Panc1 (cell line): ENCODE measurements around the gene ZRANB1. TPM values are rescaled to one million over a fixed set of nuclear protein-coding genes. Genes with fewer than 3 reads are reported as not detected.

Experiments
- ATAC-seq: fragments of 200-7000 bp; cut with Tn5 transposase; 2 replicates; pipeline ENCODE4 v1.9.1; 2020; ENCODE audit warnings: mild to moderate bottlenecking, moderate library complexity
- BruUV-seq: library from RNA; stranded (reverse); fragments of 400-500 nt; replicated peaks from 2 replicates; lab custom pipeline; 2021; lab: Mats Ljungman, UMichigan
- CTCF ChIA-PET: fragments of 300-600 bp; sonication (Branson Sonifier 250); formaldehyde crosslinking; loops from one replicate; lab custom pipeline; 2022; ENCODE audit warnings: antibody characterized with exemption; lab: Charles Lee
- POLR2A ChIA-PET: fragments of 300-600 bp; sonication (Branson Sonifier 250); formaldehyde crosslinking; loops from one replicate; lab custom pipeline; 2022; ENCODE audit warnings: antibody characterized with exemption; lab: Charles Lee
- DNase-seq: peaks from one replicate; pipeline ENCODE4 v3.0.0-alpha.2; 2010; ENCODE audit warnings: low read depth, low spot score
- H3K27ac ChIP-seq: 2 replicates; pipeline ENCODE4 v1.5.1; 2011; ENCODE audit warnings: mild to moderate bottlenecking, low read length, inconsistent platforms
- H3K27me3 ChIP-seq: fragments of 200-500 bp; sonication (Bioruptor generic); 2 replicates; pipeline ENCODE4 v1.6.0; 2014; ENCODE audit warnings: low read length, inconsistent platforms; ENCODE audit not compliant: control insufficient read depth, insufficient read depth
- H3K36me3 ChIP-seq: fragments of 200-500 bp; sonication (Bioruptor generic); 2 replicates; pipeline ENCODE4 v1.5.1; 2014; ENCODE audit warnings: inconsistent platforms, mild to moderate bottlenecking, low read length, moderate library complexity; ENCODE audit not compliant: control insufficient read depth, insufficient read depth
- H3K4me1 ChIP-seq: 2 replicates; pipeline ENCODE4 v1.5.1; 2011; ENCODE audit warnings: inconsistent platforms, mild to moderate bottlenecking, low read length, moderate library complexity; ENCODE audit not compliant: control insufficient read depth, insufficient read depth
- H3K4me3 ChIP-seq, 2 experiments: 2 replicates each; pipeline ENCODE4 v1.5.1; 2011 to 2012; ENCODE audit warnings: low read depth in 2 of 2, low read length in 2 of 2, mild to moderate bottlenecking in 2 of 2, inconsistent platforms in 1 of 2, moderate library complexity in 1 of 2
- H3K9me3 ChIP-seq: fragments of 200-500 bp; sonication (Bioruptor generic); 2 replicates; pipeline ENCODE4 v1.5.1; 2014; ENCODE audit warnings: low read depth, mild to moderate bottlenecking, inconsistent platforms, low read length, moderate library complexity; ENCODE audit not compliant: control insufficient read depth, insufficient read depth
- POLR2AphosphoS5 ChIP-seq: IDR thresholded peaks from 2 replicates; pipeline ENCODE4 v1.6.1; 2012; ENCODE audit warnings: mild to moderate bottlenecking, low read depth, low read length, moderate library complexity
- SIN3A ChIP-seq: IDR thresholded peaks from 2 replicates; pipeline ENCODE4 v1.6.1; 2012; ENCODE audit warnings: low read depth, mild to moderate bottlenecking, low read length, moderate library complexity, borderline replicate concordance; ENCODE audit not compliant: insufficient read depth
- TCF7L2 ChIP-seq: IDR thresholded peaks from 2 replicates; pipeline ENCODE4 v1.6.1; 2011; ENCODE audit warnings: mild to moderate bottlenecking, low read depth, low read length, inconsistent platforms
- in situ Hi-C: cut with HindIII; loops from 2 replicates; pipeline ENCODE4 v1.10.0; 2016; ENCODE audit warnings: low sequenced_read_pairs, low pct_unique_long_range_greater_than_20kb
- intact Hi-C: fragments of 100-400 bp; cut with micrococcal nuclease; formaldehyde crosslinking; loops from one replicate; pipeline ENCODE4 v1.10.0; 2022; ENCODE audit not compliant: unreplicated experiment
- total RNA-seq: library from RNA; stranded (reverse); gene quantifications from one replicate; pipeline ENCODE4 v1.2.1, GENCODE V29; 2021; ENCODE audit not compliant: unreplicated experiment
- TF ChIP-seq, protein P1 (sequence below), 2 experiments: IDR thresholded peaks; 2 replicates each; pipeline ENCODE4 v1.6.1; 2011 to 2012; ENCODE audit warnings: low read depth in 2 of 2, control low read depth in 1 of 2, low read length in 1 of 2, mild to moderate bottlenecking in 1 of 2, moderate library complexity in 1 of 2; ENCODE audit not compliant: insufficient read depth in 1 of 2
- TF ChIP-seq, protein P2 (sequence below): fragments of 450-650 bp; IDR thresholded peaks from 2 replicates; pipeline ENCODE4 v1.5.1; 2017; ENCODE audit warnings: mild to moderate bottlenecking

ZRANB1 gene
- total RNA-seq, 1 experiment from 2014 or later = 23.2 TPM

DNA sequence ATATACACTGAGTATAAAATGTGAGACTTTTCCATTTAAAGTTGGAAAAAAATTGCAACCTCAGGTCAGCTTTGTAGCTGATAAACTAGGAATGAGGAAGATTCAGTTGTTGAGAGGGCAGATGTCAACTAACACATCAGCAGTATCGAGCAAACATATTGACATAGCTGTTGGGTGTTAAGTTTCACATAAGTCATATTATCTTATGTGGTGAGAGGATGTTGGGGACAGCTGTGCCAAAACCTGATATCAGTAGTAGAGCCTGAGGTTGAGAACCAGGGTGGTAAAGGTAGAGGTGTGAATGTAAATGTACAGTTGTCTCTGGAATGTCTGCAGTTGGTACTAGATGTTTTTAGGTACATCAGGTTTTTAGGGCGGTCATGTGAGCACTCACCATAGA, 5.0 kb downstream of the ZRANB1 start:
- intact Hi-C loops = no loop called here
- no peak overlapping the region for H3K27ac ChIP-seq
- in situ Hi-C loops = no loop called here
- TF ChIP-seq, protein P1, sequence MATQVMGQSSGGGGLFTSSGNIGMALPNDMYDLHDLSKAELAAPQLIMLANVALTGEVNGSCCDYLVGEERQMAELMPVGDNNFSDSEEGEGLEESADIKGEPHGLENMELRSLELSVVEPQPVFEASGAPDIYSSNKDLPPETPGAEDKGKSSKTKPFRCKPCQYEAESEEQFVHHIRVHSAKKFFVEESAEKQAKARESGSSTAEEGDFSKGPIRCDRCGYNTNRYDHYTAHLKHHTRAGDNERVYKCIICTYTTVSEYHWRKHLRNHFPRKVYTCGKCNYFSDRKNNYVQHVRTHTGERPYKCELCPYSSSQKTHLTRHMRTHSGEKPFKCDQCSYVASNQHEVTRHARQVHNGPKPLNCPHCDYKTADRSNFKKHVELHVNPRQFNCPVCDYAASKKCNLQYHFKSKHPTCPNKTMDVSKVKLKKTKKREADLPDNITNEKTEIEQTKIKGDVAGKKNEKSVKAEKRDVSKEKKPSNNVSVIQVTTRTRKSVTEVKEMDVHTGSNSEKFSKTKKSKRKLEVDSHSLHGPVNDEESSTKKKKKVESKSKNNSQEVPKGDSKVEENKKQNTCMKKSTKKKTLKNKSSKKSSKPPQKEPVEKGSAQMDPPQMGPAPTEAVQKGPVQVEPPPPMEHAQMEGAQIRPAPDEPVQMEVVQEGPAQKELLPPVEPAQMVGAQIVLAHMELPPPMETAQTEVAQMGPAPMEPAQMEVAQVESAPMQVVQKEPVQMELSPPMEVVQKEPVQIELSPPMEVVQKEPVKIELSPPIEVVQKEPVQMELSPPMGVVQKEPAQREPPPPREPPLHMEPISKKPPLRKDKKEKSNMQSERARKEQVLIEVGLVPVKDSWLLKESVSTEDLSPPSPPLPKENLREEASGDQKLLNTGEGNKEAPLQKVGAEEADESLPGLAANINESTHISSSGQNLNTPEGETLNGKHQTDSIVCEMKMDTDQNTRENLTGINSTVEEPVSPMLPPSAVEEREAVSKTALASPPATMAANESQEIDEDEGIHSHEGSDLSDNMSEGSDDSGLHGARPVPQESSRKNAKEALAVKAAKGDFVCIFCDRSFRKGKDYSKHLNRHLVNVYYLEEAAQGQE (IDR thresholded peaks at IDR 0.05; ENCODE audit: insufficient read depth in 1 of 2, low read depth in 2 of 2, low read length in 1 of 2) = no peak
- no peak for TF ChIP-seq TCF7L2
- TF ChIP-seq SIN3A = no peak
- TF ChIP-seq, protein P2, sequence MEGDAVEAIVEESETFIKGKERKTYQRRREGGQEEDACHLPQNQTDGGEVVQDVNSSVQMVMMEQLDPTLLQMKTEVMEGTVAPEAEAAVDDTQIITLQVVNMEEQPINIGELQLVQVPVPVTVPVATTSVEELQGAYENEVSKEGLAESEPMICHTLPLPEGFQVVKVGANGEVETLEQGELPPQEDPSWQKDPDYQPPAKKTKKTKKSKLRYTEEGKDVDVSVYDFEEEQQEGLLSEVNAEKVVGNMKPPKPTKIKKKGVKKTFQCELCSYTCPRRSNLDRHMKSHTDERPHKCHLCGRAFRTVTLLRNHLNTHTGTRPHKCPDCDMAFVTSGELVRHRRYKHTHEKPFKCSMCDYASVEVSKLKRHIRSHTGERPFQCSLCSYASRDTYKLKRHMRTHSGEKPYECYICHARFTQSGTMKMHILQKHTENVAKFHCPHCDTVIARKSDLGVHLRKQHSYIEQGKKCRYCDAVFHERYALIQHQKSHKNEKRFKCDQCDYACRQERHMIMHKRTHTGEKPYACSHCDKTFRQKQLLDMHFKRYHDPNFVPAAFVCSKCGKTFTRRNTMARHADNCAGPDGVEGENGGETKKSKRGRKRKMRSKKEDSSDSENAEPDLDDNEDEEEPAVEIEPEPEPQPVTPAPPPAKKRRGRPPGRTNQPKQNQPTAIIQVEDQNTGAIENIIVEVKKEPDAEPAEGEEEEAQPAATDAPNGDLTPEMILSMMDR = no peak
- no peak for TF ChIP-seq POLR2AphosphoS5
- no peaks in the 10 kb centered on the region for H3K36me3 ChIP-seq
- CTCF ChIA-PET = no interaction called here
- H3K4me3 ChIP-seq = no peak overlapping the region
- no peaks in the 10 kb centered on the region for H3K9me3 ChIP-seq
- peaks cover 16% of the 10 kb centered on the region for H3K4me1 ChIP-seq
- H3K27me3 ChIP-seq = no peaks in the 10 kb centered on the region
- POLR2A ChIA-PET = no interaction called here
- ATAC-seq (no peak), DNase-seq (no peak)
- no TSS peak for BruUV-seq

DNA sequence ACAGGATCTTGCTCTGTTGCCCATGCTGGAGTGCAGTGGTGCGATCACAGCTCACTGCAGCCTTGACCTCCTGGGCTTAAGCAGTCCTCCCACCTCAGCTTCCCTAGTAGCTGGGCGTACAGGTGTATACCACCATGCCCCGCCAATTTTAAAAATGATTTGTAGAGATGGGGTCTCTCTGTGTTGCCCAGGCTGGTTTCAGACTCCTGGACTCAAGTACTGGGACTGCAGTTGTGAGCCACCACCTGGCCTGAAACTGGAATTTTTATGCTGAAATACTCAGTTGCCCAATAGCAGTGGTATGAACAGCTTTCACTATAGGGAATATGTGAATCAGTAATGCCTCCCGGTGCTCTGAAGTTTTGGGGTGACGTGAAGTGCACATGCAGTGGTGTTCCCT, 7.6 kb downstream of the ZRANB1 start:
- DNase-seq (no peak), ATAC-seq (no peak)
- POLR2A ChIA-PET = no interaction called here
- BruUV-seq = no TSS peak
- CTCF ChIA-PET = no interaction called here
- no peaks in the 10 kb centered on the region for H3K36me3 ChIP-seq
- TF ChIP-seq POLR2AphosphoS5 (no peak), TCF7L2 (no peak), SIN3A (no peak)
- TF ChIP-seq, protein P2 = no peak
- TF ChIP-seq, protein P1 (IDR thresholded peaks at IDR 0.05; ENCODE audit: insufficient read depth in 1 of 2, low read depth in 2 of 2, low read length in 1 of 2) = no peak
- no peaks in the 10 kb centered on the region for H3K27me3 ChIP-seq
- H3K4me1 ChIP-seq = peaks cover 12% of the 10 kb centered on the region; the same call in 1 of the 2 replicates
- H3K9me3 ChIP-seq = no peaks in the 10 kb centered on the region
- no peak overlapping the region for H3K4me3 ChIP-seq
- intact Hi-C loops (no loop called here), in situ Hi-C loops (no loop called here)
- no peak overlapping the region for H3K27ac ChIP-seq
